DND-41 (cell line): Measurements from ENCODE around the gene ZNF474.
A peak's percentile ranks its signal among the peaks of the same experiment; 100 is the strongest.

ENCODE experiments used
- ATAC-seq: fragments of 200-7000 bp; cut with Tn5 transposase; 3 replicates; pipeline ENCODE4 v1.9.1; 2021; ENCODE audit warnings: low read depth; ENCODE audit not compliant: insufficient read depth
- DNase-seq: peaks from one replicate; pipeline ENCODE4 v3.0.0-alpha.2; 2020
- H2AFZ ChIP-seq: 2 replicates; pipeline ENCODE4 v1.6.0; 2012; ENCODE audit warnings: low read depth, low read length
- H3K27ac ChIP-seq: 2 replicates; pipeline ENCODE4 v1.5.1; 2012; ENCODE audit warnings: low read length, inconsistent platforms
- H3K27me3 ChIP-seq: fragments of 200-600 bp; sonication (generic); 2 replicates; pipeline ENCODE4 v1.6.0; 2012; ENCODE audit warnings: low read length, mild to moderate bottlenecking, inconsistent platforms; ENCODE audit not compliant: insufficient read depth, poor library complexity
- H3K36me3 ChIP-seq: 2 replicates; pipeline ENCODE4 v1.5.1; 2012; ENCODE audit warnings: low read length, inconsistent platforms; ENCODE audit not compliant: insufficient read depth
- H3K4me1 ChIP-seq: 2 replicates; pipeline ENCODE4 v1.5.1; 2012; ENCODE audit warnings: mild to moderate bottlenecking, low read length; ENCODE audit not compliant: insufficient read depth
- H3K4me2 ChIP-seq: 2 replicates; pipeline ENCODE4 v1.6.0; 2012; ENCODE audit warnings: mild to moderate bottlenecking, moderate library complexity, low read length, inconsistent platforms; ENCODE audit not compliant: insufficient read depth
- H3K4me3 ChIP-seq, 2 experiments: fragments of 200-600 bp in 1 of 2; shearing (Covaris generic) in 1 of 2; 2 replicates each; pipeline ENCODE4 v1.5.1; 2012 to 2016; ENCODE audit warnings: inconsistent platforms in 2 of 2, low read length in 2 of 2, mild to moderate bottlenecking in 2 of 2, low read depth in 1 of 2, moderate library complexity in 1 of 2
- H3K79me2 ChIP-seq: 2 replicates; pipeline ENCODE4 v1.6.0; 2012; ENCODE audit warnings: low read length, inconsistent platforms; ENCODE audit not compliant: insufficient read depth
- H3K9ac ChIP-seq: 2 replicates; pipeline ENCODE4 v1.6.0; 2012; ENCODE audit warnings: low read depth, mild to moderate bottlenecking, inconsistent platforms, low read length, moderate library complexity
- H3K9me3 ChIP-seq: 2 replicates; pipeline ENCODE4 v1.5.1; 2012; ENCODE audit warnings: low read length, moderate library complexity, mild to moderate bottlenecking, inconsistent platforms; ENCODE audit not compliant: insufficient read depth, severe bottlenecking
- H4K20me1 ChIP-seq: 2 replicates; pipeline ENCODE4 v1.6.0; 2012; ENCODE audit warnings: low read length; ENCODE audit not compliant: insufficient read depth
- EZH2 ChIP-seq: IDR thresholded peaks from 3 replicates; pipeline ENCODE4 v1.6.1; 2012; ENCODE audit warnings: borderline replicate concordance, low read depth, mild to moderate bottlenecking, moderate library complexity, low read length, inconsistent platforms; ENCODE audit not compliant: severe bottlenecking
- TF ChIP-seq, protein P1 (sequence below): IDR thresholded peaks from 2 replicates; pipeline ENCODE4 v1.5.1; 2012; ENCODE audit warnings: borderline replicate concordance, low read length, moderate library complexity, mild to moderate bottlenecking; ENCODE audit not compliant: poor library complexity, severe bottlenecking; ENCODE audit errors: extremely low read depth

Gene ZNF474

GRCh38 chr5:122156724-122157325 lies 27.5 kb downstream of the ZNF474 start:
- Histone ChIP-seq H3K36me3 (no peaks in the 10 kb centered on the region), H3K9ac (no peak overlapping the region), H3K27ac (no peak overlapping the region), H3K27me3 (no peaks in the 10 kb centered on the region), H3K79me2 (no peaks in the 10 kb centered on the region), H3K4me2 (no peak overlapping the region), H4K20me1 (no peaks in the 10 kb centered on the region), H2AFZ (no peak overlapping the region), H3K4me1 (peaks cover 6% of the 10 kb centered on the region), H3K4me3 (no peak overlapping the region), H3K9me3 (no peaks in the 10 kb centered on the region)
- TF ChIP-seq, protein P1, sequence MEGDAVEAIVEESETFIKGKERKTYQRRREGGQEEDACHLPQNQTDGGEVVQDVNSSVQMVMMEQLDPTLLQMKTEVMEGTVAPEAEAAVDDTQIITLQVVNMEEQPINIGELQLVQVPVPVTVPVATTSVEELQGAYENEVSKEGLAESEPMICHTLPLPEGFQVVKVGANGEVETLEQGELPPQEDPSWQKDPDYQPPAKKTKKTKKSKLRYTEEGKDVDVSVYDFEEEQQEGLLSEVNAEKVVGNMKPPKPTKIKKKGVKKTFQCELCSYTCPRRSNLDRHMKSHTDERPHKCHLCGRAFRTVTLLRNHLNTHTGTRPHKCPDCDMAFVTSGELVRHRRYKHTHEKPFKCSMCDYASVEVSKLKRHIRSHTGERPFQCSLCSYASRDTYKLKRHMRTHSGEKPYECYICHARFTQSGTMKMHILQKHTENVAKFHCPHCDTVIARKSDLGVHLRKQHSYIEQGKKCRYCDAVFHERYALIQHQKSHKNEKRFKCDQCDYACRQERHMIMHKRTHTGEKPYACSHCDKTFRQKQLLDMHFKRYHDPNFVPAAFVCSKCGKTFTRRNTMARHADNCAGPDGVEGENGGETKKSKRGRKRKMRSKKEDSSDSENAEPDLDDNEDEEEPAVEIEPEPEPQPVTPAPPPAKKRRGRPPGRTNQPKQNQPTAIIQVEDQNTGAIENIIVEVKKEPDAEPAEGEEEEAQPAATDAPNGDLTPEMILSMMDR: peak; percentile 45
- TF ChIP-seq EZH2: no peak
- DNase-seq (peak; percentile 13), ATAC-seq (peak; percentile 54; the same call in 1 of the 3 replicates)

DNA sequence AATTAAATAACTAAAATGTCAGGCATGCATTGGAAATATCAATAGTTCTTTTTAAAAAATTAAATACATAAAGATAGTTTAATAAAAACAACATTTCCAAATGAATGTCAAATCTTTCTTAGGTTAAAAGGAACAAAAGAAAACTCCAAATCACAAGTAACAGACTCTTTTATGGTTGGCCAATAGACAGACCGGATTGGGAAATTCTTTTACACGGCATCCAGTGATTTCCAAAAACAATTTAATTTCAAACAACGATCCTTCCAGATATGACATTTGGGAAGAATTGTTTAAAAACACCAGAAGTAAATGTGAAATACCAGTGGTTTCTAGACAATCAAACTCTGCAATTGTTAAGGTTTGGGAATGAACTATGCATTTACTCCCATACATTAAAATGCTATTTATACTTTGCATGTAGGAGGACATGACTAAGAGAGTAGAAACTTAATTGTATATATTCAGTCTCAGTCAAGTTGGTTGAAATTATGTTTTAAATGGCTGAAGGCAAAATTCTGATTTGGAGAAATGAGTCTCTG lies 32.8 kb downstream of the ZNF474 start:
- Histone ChIP-seq H3K9me3 (no peaks in the 10 kb centered on the region), H3K4me1 (no peaks in the 10 kb centered on the region), H3K79me2 (no peaks in the 10 kb centered on the region), H3K9ac (no peak overlapping the region), H2AFZ (no peak overlapping the region), H3K4me2 (no peak overlapping the region), H3K36me3 (no peaks in the 10 kb centered on the region), H3K27ac (no peak overlapping the region), H3K27me3 (no peaks in the 10 kb centered on the region), H4K20me1 (no peaks in the 10 kb centered on the region), H3K4me3 (no peak overlapping the region)
- TF ChIP-seq, protein P1: no peak
- no peak for TF ChIP-seq EZH2
- no peak for DNase-seq
- ATAC-seq: no peak

DNA sequence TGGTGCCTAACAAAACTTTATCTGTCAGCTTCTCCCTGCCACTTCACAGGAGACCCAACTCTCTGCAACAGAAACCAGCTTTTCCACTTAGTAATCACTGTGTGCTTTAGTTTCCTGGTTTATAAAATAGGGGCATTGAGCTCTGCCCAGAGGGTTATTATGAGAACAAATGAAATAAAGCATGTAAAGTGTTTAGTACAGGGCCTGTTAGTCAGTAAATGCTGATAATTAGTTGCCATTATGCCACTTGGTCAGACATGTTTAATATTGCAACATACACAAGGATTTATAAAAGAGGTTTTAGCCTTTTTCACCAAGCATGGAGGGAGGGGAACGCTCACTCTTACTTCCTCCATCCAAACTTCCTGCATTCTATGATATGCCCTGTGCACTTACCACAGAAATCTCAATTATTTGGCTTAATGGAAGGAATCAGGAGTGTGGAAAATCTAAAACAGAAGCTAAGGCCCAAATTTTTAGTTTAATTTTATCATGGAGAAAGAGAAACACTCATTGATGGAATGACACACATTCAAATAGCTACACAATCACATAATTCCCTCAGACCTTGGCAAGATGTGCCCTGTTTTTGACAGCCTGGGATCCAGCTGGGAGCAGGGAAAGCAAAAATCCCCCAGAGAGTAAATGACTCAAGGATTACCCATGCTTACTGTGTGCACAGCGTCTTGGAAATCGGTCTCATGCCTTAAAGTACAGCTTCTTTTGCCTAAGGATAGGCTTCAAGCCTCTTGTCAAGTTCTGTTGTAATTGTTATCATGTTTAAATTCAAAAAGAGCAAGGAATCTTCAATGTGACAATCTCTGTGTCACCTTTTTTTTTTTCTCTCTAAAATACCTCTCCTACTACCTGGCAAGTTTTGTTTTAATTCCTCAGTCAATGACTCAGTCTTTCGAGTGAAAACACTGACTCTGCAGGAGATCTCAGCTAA lies 34.0 kb downstream of the ZNF474 start:
- Histone ChIP-seq H3K9ac (no peak overlapping the region), H3K79me2 (no peaks in the 10 kb centered on the region), H3K4me1 (no peaks in the 10 kb centered on the region), H3K36me3 (no peaks in the 10 kb centered on the region), H4K20me1 (no peaks in the 10 kb centered on the region), H3K4me2 (no peak overlapping the region), H2AFZ (no peak overlapping the region), H3K4me3 (no peak overlapping the region), H3K27me3 (no peaks in the 10 kb centered on the region), H3K9me3 (no peaks in the 10 kb centered on the region), H3K27ac (no peak overlapping the region)
- no peak for TF ChIP-seq EZH2
- TF ChIP-seq, protein P1: no peak
- ATAC-seq: no peak
- DNase-seq: no peak
